Placental pericyte (primary cell): ENCODE results near the gene TMEM127. TPM values are rescaled to one million over a fixed set of nuclear protein-coding genes. Genes with fewer than 3 reads are reported as not detected.

Source experiments
- total RNA-seq: library from RNA; depleted of rRNA; stranded (reverse); fragments of >200 nt; gene quantifications from 2 replicates; pipeline ENCODE4 v1.2.3, GENCODE V29; 2012

The TMEM127 gene
- total RNA-seq: 34.6 and 55.1 TPM in 2 replicates

GRCh38 chr2:96265840-96266679 is at the start of gene TMEM127, which contains the start of gene CIAO1:
Gene TMEM127 (minus strand): TSS chr2:96265997. CDS start chr2:96265381, 616 bp downstream.
Gene CIAO1 (plus strand): TSS chr2:96266225. CDS start chr2:96266351, 126 bp downstream.

GRCh38 chr2:96305091-96305978 is 39.5 kb upstream of the TMEM127 start, which contains the start of gene SNRNP200:
Gene SNRNP200 (minus strand): TSS chr2:96305546. CDS start chr2:96305437, 109 bp downstream.

GRCh38 chr2:96208143-96209010 is 57.4 kb downstream of the TMEM127 start, which contains the start of gene STARD7:
Gene STARD7 (minus strand): TSS chr2:96208827. CDS start chr2:96208434, 393 bp downstream.

Other genes starting within 250 kb of the TMEM127 start
- 1.3 TPM in 2 replicates for gene GPAT2, start 231.1 kb downstream of the TMEM127 start, total RNA-seq
- not detected in 2 replicates for gene ADRA2B, start 149.4 kb downstream of the TMEM127 start, total RNA-seq
- gene ASTL, start 127.5 kb downstream of the TMEM127 start, total RNA-seq: not detected in 2 replicates
- gene DUSP2, start 120.6 kb downstream of the TMEM127 start, total RNA-seq: 0.57 TPM in 1 of 2 replicates, not detected in the other
- 80.1 and 253 TPM in 2 replicates for gene STARD7, start 57.2 kb downstream of the TMEM127 start, total RNA-seq
- gene CIAO1, start 228 bp upstream of the TMEM127 start, total RNA-seq: 80.8 and 115 TPM in 2 replicates
- gene SNRNP200, start 39.5 kb upstream of the TMEM127 start, total RNA-seq: 55.1 and 71.9 TPM in 2 replicates
- 0.22 and 1.7 TPM in 2 replicates for gene ITPRIPL1, start 59.3 kb upstream of the TMEM127 start, total RNA-seq
- gene NCAPH, start 69.8 kb upstream of the TMEM127 start, total RNA-seq: 1.1 and 37.7 TPM in 2 replicates
- gene NEURL3, start 239.4 kb upstream of the TMEM127 start, total RNA-seq: not detected in 2 replicates